ENCODE measurements around the gene NDUFAF8.

The NDUFAF8 gene

GRCh38 chr17:81249223-81250040 lies 10.3 kb downstream of the NDUFAF8 start:
- H2BK120ac ChIP-seq (ENCODE audit: low read depth, low read length), result no peak overlapping the region
- peaks cover 1 to 16% of the 10 kb centered on the region in 2 donors for H3K4me1 ChIP-seq (ENCODE audit: control insufficient read depth in 2 of 2, insufficient read depth in 1 of 2, low read depth in 1 of 2, low read length in 2 of 2)
- no peak overlapping the region for H3K4me2 ChIP-seq (ENCODE audit: insufficient read depth, low read length, poor library complexity, severe bottlenecking)
- no peak for DNase-seq (ENCODE audit: low spot score)
- H3K27ac ChIP-seq (replicated peaks; ENCODE audit: low read length), result no peak overlapping the region
- H3K9me3 ChIP-seq (replicated peaks in 1 of 2; ENCODE audit: control insufficient read depth in 2 of 2, insufficient read depth in 1 of 2, low read depth in 1 of 2, low read length in 2 of 2), result peaks cover 0 to 2% of the 10 kb centered on the region in 2 donors
- no peak overlapping the region for H3K4ac ChIP-seq (ENCODE audit: low read length)
- no peak overlapping the region for H2BK15ac ChIP-seq (ENCODE audit: low read length)
- H3K14ac ChIP-seq (ENCODE audit: low read length), result no peak overlapping the region
- no CpG with 5 or more reads among the region's 15 CpGs for WGBS, 2 donors (ENCODE audit: extremely low coverage in 2 of 2, insufficient read length in 2 of 2, insufficient replicate concordance in 1 of 2)
- no peak overlapping the region for H3K4me3 ChIP-seq (ENCODE audit: low read length in 2 of 2)
- no peaks in the 10 kb centered on the region for H3K27me3 ChIP-seq (ENCODE audit: control insufficient read depth in 3 of 3, insufficient read depth in 3 of 3, low read depth in 1 of 3, low read length in 3 of 3)
- H4K91ac ChIP-seq (ENCODE audit: low read depth, low read length, poor library complexity), result no peak overlapping the region
- no peak overlapping the region for H2BK12ac ChIP-seq (ENCODE audit: low read length)
- no peak overlapping the region for H2BK5ac ChIP-seq (ENCODE audit: low read length)
- peak overlapping the region; percentile 19 for H4K8ac ChIP-seq (ENCODE audit: low read depth, low read length)
- H3K79me1 ChIP-seq (ENCODE audit: low read depth, low read length), result peaks cover 10% of the 10 kb centered on the region
- H3K36me3 ChIP-seq (replicated peaks in 1 of 2; ENCODE audit: control insufficient read depth in 2 of 2, insufficient read depth in 2 of 2, low read length in 2 of 2), result peaks cover 8 to 22% of the 10 kb centered on the region in 2 donors
- H2AK5ac ChIP-seq (ENCODE audit: low read depth, low read length), result peak overlapping the region; percentile 63
- no peak overlapping the region for H2AFZ ChIP-seq (ENCODE audit: low read length)
- H3K9ac ChIP-seq (ENCODE audit: low read depth, low read length, poor library complexity), result no peak overlapping the region
- peak overlapping the region; percentile 49 for H3K18ac ChIP-seq (ENCODE audit: low read length)
- H3K23ac ChIP-seq (ENCODE audit: low read depth, low read length, poor library complexity), result peak overlapping the region; percentile 16

- no CpG with 5 or more reads among the region's 31 CpGs for WGBS, 2 donors (ENCODE audit: extremely low coverage in 2 of 2, insufficient read length in 2 of 2, insufficient replicate concordance in 1 of 2)
- no peak overlapping the region for H2BK5ac ChIP-seq (ENCODE audit: low read length)
- H3K27me3 ChIP-seq (ENCODE audit: control insufficient read depth in 3 of 3, insufficient read depth in 3 of 3, low read depth in 1 of 3, low read length in 3 of 3), result no peaks in the 10 kb centered on the region
- H2AFZ ChIP-seq (ENCODE audit: low read length), result no peak overlapping the region
- peak overlapping the region; percentile 68 for H3K23ac ChIP-seq (ENCODE audit: low read depth, low read length, poor library complexity)
- H3K18ac ChIP-seq (ENCODE audit: low read length), result no peak overlapping the region
- no peak overlapping the region for H3K27ac ChIP-seq (replicated peaks; ENCODE audit: low read length)
- H3K4me2 ChIP-seq (ENCODE audit: insufficient read depth, low read length, poor library complexity, severe bottlenecking), result no peak overlapping the region
- no peak overlapping the region for H4K91ac ChIP-seq (ENCODE audit: low read depth, low read length, poor library complexity)
- H3K79me1 ChIP-seq (ENCODE audit: low read depth, low read length), result peaks cover 10% of the 10 kb centered on the region
- no peak overlapping the region for H3K4ac ChIP-seq (ENCODE audit: low read length)
- H3K36me3 ChIP-seq (replicated peaks in 1 of 2; ENCODE audit: control insufficient read depth in 2 of 2, insufficient read depth in 2 of 2, low read length in 2 of 2), result peaks cover 8 to 18% of the 10 kb centered on the region in 2 donors
- H3K4me1 ChIP-seq (ENCODE audit: control insufficient read depth in 2 of 2, insufficient read depth in 1 of 2, low read depth in 1 of 2, low read length in 2 of 2), result peaks cover 2 to 21% of the 10 kb centered on the region in 2 donors
- no peak overlapping the region for H3K4me3 ChIP-seq (ENCODE audit: low read length in 2 of 2)
- DNase-seq (ENCODE audit: low spot score), result no peak
- H4K8ac ChIP-seq (ENCODE audit: low read depth, low read length), result no peak overlapping the region
- no peak overlapping the region for H3K14ac ChIP-seq (ENCODE audit: low read length)
- peaks cover 0 to 2% of the 10 kb centered on the region in 2 donors for H3K9me3 ChIP-seq (replicated peaks in 1 of 2; ENCODE audit: control insufficient read depth in 2 of 2, insufficient read depth in 1 of 2, low read depth in 1 of 2, low read length in 2 of 2)
- H2BK12ac ChIP-seq (ENCODE audit: low read length), result no peak overlapping the region
- H2AK5ac ChIP-seq (ENCODE audit: low read depth, low read length), result no peak overlapping the region
- H2BK120ac ChIP-seq (ENCODE audit: low read depth, low read length), result no peak overlapping the region
- no peak overlapping the region for H3K9ac ChIP-seq (ENCODE audit: low read depth, low read length, poor library complexity)
- H2BK15ac ChIP-seq (ENCODE audit: low read length), result no peak overlapping the region
Measured at GRCh38 chr17:81250286-81251093, 11.4 kb downstream of the NDUFAF8 start.

- no peak overlapping the region for H2BK120ac ChIP-seq (ENCODE audit: low read depth, low read length)
- H3K9me3 ChIP-seq (replicated peaks in 1 of 2; ENCODE audit: control insufficient read depth in 2 of 2, insufficient read depth in 1 of 2, low read depth in 1 of 2, low read length in 2 of 2), result peaks cover 0 to 2% of the 10 kb centered on the region in 2 donors
- no peak overlapping the region for H2BK5ac ChIP-seq (ENCODE audit: low read length)
- H3K9ac ChIP-seq (ENCODE audit: low read depth, low read length, poor library complexity), result no peak overlapping the region
- no peaks in the 10 kb centered on the region for H3K27me3 ChIP-seq (ENCODE audit: control insufficient read depth in 3 of 3, insufficient read depth in 3 of 3, low read depth in 1 of 3, low read length in 3 of 3)
- no peak for DNase-seq (ENCODE audit: low spot score)
- H3K4me1 ChIP-seq (ENCODE audit: control insufficient read depth in 2 of 2, insufficient read depth in 1 of 2, low read depth in 1 of 2, low read length in 2 of 2), result peaks cover 2 to 21% of the 10 kb centered on the region in 2 donors
- H3K18ac ChIP-seq (ENCODE audit: low read length), result no peak overlapping the region
- no CpG with 5 or more reads among the region's 25 CpGs for WGBS, 2 donors (ENCODE audit: extremely low coverage in 2 of 2, insufficient read length in 2 of 2, insufficient replicate concordance in 1 of 2)
- H2BK15ac ChIP-seq (ENCODE audit: low read length), result no peak overlapping the region
- no peak overlapping the region for H3K14ac ChIP-seq (ENCODE audit: low read length)
- H3K36me3 ChIP-seq (replicated peaks in 1 of 2; ENCODE audit: control insufficient read depth in 2 of 2, insufficient read depth in 2 of 2, low read length in 2 of 2), result peaks cover 8 to 16% of the 10 kb centered on the region in 2 donors
- no peak overlapping the region for H3K4me3 ChIP-seq (ENCODE audit: low read length in 2 of 2)
- H4K8ac ChIP-seq (ENCODE audit: low read depth, low read length), result no peak overlapping the region
- H3K27ac ChIP-seq (replicated peaks; ENCODE audit: low read length), result no peak overlapping the region
- H3K23ac ChIP-seq (ENCODE audit: low read depth, low read length, poor library complexity), result no peak overlapping the region
- H3K4ac ChIP-seq (ENCODE audit: low read length), result no peak overlapping the region
- no peak overlapping the region for H4K91ac ChIP-seq (ENCODE audit: low read depth, low read length, poor library complexity)
- no peak overlapping the region for H3K4me2 ChIP-seq (ENCODE audit: insufficient read depth, low read length, poor library complexity, severe bottlenecking)
- H2AK5ac ChIP-seq (ENCODE audit: low read depth, low read length), result no peak overlapping the region
- peaks cover 11% of the 10 kb centered on the region for H3K79me1 ChIP-seq (ENCODE audit: low read depth, low read length)
- H2BK12ac ChIP-seq (ENCODE audit: low read length), result no peak overlapping the region
- no peak overlapping the region for H2AFZ ChIP-seq (ENCODE audit: low read length)
Measured at GRCh38 chr17:81251094-81251708, 12.1 kb downstream of the NDUFAF8 start.
